Skin of body (tissue), 2 donors: Measurements from ENCODE around the gene MAGEF1. TPM values are rescaled to one million over a fixed set of nuclear protein-coding genes. Genes with fewer than 3 reads are reported as not detected.

Source experiments
- DNase-seq: peaks from one replicate; lab custom pipeline; 2025; lab: John Stamatoyannopoulos, UW
- total RNA-seq: library from RNA; depleted of rRNA; stranded (reverse); fragments of >200 nt; gene quantifications from one replicate; pipeline ENCODE4 v1.2.3, GENCODE V29; 2014

The MAGEF1 gene
- total RNA-seq, 1 donor from 2014 or later = 21.3 TPM

DNA sequence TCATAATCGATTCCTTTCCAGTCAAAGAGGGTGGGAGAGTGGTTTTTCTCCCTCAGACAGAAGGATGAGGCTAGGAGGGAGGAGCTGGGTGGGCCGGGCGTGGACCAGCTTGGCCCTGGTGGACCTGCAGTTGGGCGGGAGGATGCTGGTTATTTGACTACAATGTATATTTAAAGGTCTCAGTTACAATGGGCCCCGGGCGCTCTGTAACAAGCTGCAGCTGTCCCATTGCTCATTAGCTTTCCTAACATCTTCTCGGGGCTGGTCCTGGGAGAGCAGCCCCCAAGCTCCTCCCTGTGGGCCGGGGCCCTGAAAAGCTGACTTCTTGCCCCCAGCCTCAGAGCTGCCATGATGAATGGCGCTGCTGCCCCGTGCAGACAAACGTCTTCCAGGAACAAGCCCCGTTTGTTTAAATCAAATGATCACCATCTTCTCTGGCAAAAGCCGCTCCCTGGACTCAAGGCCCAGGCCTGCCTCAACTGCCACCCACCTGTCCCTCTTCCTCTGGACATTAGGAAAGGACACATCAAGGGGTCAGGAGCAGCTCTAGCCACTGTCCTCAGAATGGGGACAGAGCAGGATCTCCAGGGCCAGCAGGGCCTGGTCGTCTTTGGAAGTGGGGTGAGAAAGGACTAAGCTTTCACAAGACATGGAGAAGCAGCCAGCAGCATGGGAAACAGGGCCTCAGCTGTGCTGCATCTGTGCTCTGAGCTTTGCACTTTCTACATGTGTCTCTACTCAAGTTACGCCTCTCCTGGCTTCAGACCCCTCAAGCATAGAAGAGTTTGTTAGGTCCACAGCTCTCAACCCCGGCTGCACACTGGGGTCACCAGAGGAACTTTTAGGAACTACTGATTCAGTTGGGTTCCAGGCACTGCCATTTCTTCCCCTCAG, 38.6 kb downstream of the MAGEF1 start:
- peak; percentile 84 for DNase-seq

DNA sequence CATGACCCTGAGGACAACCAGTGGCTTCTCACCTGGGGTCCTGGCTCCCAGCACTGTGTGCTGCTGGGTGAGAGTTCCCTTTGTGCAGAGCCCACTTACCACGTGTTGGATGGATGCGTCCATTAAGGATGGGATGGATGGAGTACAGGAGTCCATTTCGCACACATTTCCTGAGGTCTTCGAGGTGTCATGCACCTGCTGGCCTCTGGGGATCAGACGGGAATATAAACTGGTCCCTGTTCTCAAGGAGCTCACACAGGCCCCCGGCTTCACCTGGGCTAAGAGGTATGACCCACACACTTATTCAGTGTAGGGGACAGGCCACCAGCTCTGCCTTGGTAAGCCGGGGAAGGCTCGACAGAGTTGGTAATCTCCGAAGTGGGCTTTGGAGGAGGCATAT, 39.5 kb downstream of the MAGEF1 start:
- no peak for DNase-seq

DNA sequence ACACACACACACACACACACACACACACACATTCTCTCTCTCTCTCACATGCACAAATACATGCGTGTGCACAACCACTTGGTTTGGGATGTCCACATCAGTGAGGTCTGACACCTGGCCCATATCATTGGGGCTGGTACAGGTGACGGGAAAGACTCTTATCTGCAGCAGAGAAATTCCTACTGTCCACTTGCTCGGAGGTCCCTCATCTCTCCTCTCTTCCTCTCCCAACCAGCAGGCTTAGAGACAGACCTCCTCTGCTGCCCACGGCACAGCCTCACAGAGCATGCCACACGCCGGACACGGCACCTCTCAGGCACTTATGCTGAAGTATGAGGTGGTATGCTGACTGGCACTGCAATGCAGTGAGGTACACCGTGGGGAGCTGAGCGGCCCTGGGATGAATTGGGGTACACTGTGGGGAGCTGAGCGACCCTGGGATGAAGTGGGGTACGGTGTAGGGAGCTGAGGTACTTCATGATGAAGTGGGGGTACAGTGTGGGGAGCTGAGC, 41.7 kb downstream of the MAGEF1 start:
- DNase-seq = no peak

DNA sequence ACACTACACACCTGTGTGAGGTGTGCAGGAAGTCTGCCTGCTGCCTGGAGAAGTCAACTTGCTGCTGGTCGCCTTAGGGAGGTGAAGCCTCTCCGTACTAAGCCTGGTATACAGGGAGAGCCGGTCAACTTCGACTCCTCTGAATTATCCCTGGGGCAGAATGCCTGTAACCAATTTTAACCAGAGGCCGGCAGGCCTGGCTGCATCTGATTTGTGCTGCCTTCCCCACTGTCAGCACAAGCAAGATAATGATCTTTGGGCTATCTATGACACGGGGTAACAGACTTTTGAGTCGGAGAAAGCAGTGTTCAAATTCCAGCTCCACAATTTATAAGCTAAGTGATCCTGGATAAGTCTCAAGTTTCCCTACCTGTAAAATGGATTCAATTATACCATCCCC, 42.3 kb downstream of the MAGEF1 start:
- DNase-seq = no peak

DNA sequence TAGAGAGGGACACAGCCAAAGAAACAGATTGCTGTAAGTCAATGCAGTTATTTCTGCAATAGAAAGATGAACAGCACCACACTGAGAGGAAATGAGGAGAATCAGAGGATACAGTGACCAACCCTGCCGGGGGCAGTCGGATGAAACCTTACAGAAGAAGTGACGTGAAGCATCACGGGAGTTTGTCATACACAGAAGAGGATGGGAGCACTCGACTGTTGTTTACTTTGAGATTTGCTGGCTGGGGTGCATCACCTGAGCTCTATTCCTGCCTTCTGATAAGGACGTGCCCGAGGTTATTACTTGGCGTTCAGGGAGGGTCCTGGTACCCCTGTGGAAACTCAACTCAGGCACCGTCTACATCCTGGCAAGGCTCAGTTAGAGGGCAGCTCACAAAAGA, 45.4 kb downstream of the MAGEF1 start:
- DNase-seq = no peak

DNA sequence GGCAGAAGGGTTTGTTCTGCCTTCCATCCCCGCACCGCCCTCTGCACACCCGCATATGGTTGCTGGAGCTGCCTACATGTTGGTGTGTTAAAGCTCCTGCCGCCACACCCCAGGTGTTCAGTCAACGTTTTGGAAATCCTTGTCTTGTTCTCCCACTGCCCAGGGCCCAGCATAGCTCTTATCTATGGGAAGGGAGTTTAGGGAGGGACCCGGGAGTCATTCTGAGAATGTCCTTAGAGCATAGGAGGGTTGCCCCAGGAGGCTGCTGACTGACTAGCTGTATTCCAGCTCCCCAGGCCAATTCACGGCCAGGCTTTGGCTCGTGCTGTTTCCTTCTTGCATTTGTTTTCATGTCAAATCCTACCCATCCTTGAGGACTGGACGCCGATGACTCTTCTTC, 46.8 kb downstream of the MAGEF1 start:
- DNase-seq = no peak

DNA sequence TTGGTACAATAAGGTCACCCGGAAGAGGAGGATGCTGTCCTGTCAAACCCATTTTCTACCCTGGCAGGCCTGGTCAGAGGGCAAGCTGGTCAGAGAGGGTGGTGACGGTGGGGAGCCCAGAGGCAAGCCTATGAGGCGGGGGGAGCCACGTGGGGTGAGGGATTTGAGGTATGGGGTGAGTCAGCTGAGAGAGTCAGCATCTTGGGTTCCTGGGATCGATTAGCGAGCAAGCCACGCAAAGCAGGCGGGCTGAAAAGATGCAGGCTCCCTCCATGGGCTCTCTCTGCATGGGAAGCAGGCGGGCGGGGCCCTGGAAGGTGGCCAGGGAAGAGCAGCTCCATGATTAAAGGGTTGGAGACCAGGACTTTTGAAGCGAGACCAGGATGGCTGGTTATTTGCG, 48.1 kb downstream of the MAGEF1 start:
- DNase-seq = peak; percentile 94

DNA sequence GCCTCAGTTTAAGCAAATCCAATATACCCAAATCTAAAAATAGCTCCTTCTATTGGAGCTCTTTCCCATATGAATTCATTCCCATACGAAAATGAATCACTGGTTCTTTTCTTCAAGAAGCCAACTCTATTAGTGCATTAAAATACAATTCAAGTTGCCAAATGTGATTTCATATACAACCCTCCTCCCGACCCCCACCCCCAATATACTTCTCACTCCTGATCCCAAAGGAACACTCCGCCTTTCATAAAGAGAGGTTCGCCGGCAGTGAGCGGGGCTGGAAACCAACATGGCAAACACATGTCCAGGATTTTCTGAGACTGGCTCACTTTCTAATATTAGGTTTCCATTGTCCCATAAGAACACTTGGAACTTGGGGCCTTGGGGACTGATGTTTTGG, 48.5 kb downstream of the MAGEF1 start:
- peak; percentile 94 for DNase-seq

DNA sequence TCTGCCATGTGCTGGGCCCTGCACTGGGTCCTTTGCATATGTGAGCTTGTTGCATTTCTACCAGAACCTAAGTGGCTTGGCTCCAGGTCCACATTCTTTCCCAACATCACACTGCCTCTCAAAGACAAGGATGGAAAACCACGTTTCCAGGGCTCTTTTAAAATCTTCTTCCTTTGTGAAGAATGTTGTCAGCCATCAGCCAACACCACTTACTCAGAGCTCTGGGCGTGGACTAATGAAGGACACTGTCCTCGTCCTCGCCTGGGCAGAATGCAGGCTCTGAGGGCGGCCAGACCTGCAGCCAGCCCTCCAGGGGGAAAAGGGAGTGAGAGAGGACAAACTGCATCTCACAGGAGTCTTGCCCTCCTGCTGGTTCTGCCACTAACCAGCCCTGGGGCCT, 49.7 kb downstream of the MAGEF1 start:
- DNase-seq = no peak

DNA sequence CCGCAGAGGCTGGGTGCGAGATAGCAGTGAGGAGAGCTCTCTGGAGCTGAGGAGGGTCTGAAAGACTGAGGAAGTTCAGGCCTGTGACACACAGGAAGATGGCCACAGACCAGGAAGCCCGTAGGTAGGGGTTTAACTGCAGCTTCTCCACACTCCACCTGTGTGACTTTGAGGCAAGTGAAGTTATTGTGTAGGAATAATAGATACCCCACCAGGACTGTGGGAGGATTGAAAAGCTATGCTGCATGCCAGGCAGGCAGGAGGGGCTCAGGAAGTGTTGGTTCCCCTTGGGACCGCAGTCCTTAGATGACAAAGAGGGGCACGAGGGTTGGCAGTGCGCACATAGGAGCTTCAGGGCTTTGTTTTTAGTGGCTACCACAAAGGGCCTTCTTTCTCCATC, 50.9 kb downstream of the MAGEF1 start:
- DNase-seq = no peak

Other genes with a start within 250 kb of the MAGEF1 start
- gene EPHB3, start 150.3 kb downstream of the MAGEF1 start, total RNA-seq = 44.4 TPM
- gene VPS8, start 100.1 kb upstream of the MAGEF1 start, total RNA-seq = 116 TPM